ENCODE results near the gene MAPKAPK2.

The MAPKAPK2 gene

GRCh38 chr1:206663832-206664652 lies 20.7 kb upstream of the MAPKAPK2 start:
- in situ Hi-C loops (cut with HindIII; ENCODE audit: low pct_unique_long_range_greater_than_20kb, low sequenced_read_pairs), result no loop called here

GRCh38 chr1:206664740-206665139 lies 20.0 kb upstream of the MAPKAPK2 start:
- no peak for DNase-seq (ENCODE audit: low read depth in 1 of 2, low spot score in 1 of 2)
- in situ Hi-C loops (cut with HindIII; ENCODE audit: low pct_unique_long_range_greater_than_20kb, low sequenced_read_pairs), result no loop called here
- no peak for TF ChIP-seq JUND (IDR thresholded peaks at IDR 0.05; ENCODE audit: low read depth)

More at GRCh38 chr1:206663832-206664652, 20.7 kb upstream of the MAPKAPK2 start:
- TF ChIP-seq JUND (IDR thresholded peaks at IDR 0.05; ENCODE audit: low read depth), result no peak
- DNase-seq (ENCODE audit: low read depth in 1 of 2, low spot score in 1 of 2), result peak; percentile 69 to 74

GRCh38 chr1:206666031-206666561 lies 18.6 kb upstream of the MAPKAPK2 start:
- in situ Hi-C loops (cut with HindIII; ENCODE audit: low pct_unique_long_range_greater_than_20kb, low sequenced_read_pairs), result no loop called here
- no peak for DNase-seq (ENCODE audit: low read depth in 1 of 2, low spot score in 1 of 2)
- TF ChIP-seq JUND (IDR thresholded peaks at IDR 0.05; ENCODE audit: low read depth), result no peak

- no peak for DNase-seq (ENCODE audit: low read depth in 1 of 2, low spot score in 1 of 2)
- in situ Hi-C loops (cut with HindIII; ENCODE audit: low pct_unique_long_range_greater_than_20kb, low sequenced_read_pairs), result no loop called here
- no peak for TF ChIP-seq JUND (IDR thresholded peaks at IDR 0.05; ENCODE audit: low read depth)
Measured at GRCh38 chr1:206666954-206667665, 17.6 kb upstream of the MAPKAPK2 start.

- no peak for TF ChIP-seq JUND (IDR thresholded peaks at IDR 0.05; ENCODE audit: low read depth)
- in situ Hi-C loops (cut with HindIII; ENCODE audit: low pct_unique_long_range_greater_than_20kb, low sequenced_read_pairs), result no loop called here
- DNase-seq (ENCODE audit: low read depth in 1 of 2, low spot score in 1 of 2), result no peak
Measured at GRCh38 chr1:206668351-206668750, 16.4 kb upstream of the MAPKAPK2 start.

DNA sequence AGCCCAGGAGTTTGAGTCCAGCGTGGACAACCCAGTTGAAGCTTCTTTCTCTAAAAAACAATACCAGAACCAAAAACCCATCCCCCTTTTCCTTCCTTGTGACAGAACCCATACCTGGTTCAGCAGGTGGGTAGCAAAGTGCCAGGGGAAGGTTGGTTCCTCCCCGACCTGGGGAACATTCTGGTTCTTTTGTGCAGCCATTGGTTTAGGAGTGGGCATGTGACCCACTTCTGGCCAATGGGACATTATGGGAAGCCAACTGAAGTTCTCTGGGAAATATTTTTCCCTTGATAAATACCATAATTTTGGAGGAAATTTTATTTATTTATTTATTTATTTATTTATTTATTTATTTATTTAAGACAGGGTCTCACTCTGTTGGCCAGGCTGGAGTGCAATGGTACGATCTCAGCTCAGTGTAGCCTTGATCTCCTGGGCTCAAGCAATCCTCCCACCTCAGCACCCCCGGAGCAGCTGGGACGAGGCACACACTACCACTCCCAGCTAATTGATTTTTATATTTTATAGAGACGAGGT lies 15.8 kb upstream of the MAPKAPK2 start:
- TF ChIP-seq JUND (IDR thresholded peaks at IDR 0.05; ENCODE audit: low read depth), result no peak
- no peak for DNase-seq (ENCODE audit: low read depth in 1 of 2, low spot score in 1 of 2)
- in situ Hi-C loops (cut with HindIII; ENCODE audit: low pct_unique_long_range_greater_than_20kb, low sequenced_read_pairs), result no loop called here

GRCh38 chr1:206672011-206672688 lies 12.6 kb upstream of the MAPKAPK2 start:
- no peak for DNase-seq (ENCODE audit: low read depth in 1 of 2, low spot score in 1 of 2)
- in situ Hi-C loops (cut with HindIII; ENCODE audit: low pct_unique_long_range_greater_than_20kb, low sequenced_read_pairs), result no loop called here
- no peak for TF ChIP-seq JUND (IDR thresholded peaks at IDR 0.05; ENCODE audit: low read depth)

- in situ Hi-C loops (cut with HindIII; ENCODE audit: low pct_unique_long_range_greater_than_20kb, low sequenced_read_pairs), result no loop called here
- no peak for TF ChIP-seq JUND (IDR thresholded peaks at IDR 0.05; ENCODE audit: low read depth)
- DNase-seq (ENCODE audit: low read depth in 1 of 2, low spot score in 1 of 2), result no peak
Measured at GRCh38 chr1:206672844-206673758, 11.6 kb upstream of the MAPKAPK2 start.

DNA sequence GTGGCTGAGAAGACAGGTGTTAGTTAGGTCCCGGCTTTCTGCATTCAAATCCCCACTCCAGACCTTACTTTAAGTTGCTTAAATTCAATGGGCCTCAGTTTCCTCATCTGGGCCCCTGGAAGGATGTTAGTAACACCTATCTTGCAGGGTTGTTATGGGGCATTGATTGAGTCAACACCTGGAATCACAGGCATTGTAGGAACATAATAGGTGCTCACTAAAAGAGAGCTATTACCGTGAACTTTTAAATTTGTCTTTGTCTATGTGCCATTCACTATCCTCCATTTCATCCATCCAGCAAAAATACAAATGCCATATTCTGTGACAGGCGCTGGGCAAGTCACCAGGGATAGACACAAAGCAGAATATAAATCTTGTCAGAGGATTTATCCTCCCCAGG lies 10.5 kb upstream of the MAPKAPK2 start:
- in situ Hi-C loops (cut with HindIII; ENCODE audit: low pct_unique_long_range_greater_than_20kb, low sequenced_read_pairs), result no loop called here
- DNase-seq (ENCODE audit: low read depth in 1 of 2, low spot score in 1 of 2), result no peak
- no peak for TF ChIP-seq JUND (IDR thresholded peaks at IDR 0.05; ENCODE audit: low read depth)

GRCh38 chr1:206674745-206675175 lies 9.9 kb upstream of the MAPKAPK2 start:
- in situ Hi-C loops (cut with HindIII; ENCODE audit: low pct_unique_long_range_greater_than_20kb, low sequenced_read_pairs), result no loop called here
- peak; percentile 73; the same call in 1 of the 2 replicates for TF ChIP-seq JUND (IDR thresholded peaks at IDR 0.05; ENCODE audit: low read depth)
- peak in 1 of 2 experiments; percentile 90 for DNase-seq (ENCODE audit: low read depth in 1 of 2, low spot score in 1 of 2)

GRCh38 chr1:206676499-206676898 lies 8.2 kb upstream of the MAPKAPK2 start:
- no peak for DNase-seq (ENCODE audit: low read depth in 1 of 2, low spot score in 1 of 2)
- in situ Hi-C loops (cut with HindIII; ENCODE audit: low pct_unique_long_range_greater_than_20kb, low sequenced_read_pairs), result no loop called here
- TF ChIP-seq JUND (IDR thresholded peaks at IDR 0.05; ENCODE audit: low read depth), result no peak

All from T47D (cell line).